Measurements from ENCODE around the gene UTF1.
A peak's percentile ranks its signal among the peaks of the same experiment; 100 is the strongest.

UTF1 gene

GRCh38 chr10:133271521-133272300 lies 41.7 kb downstream of the UTF1 start:
- no peak for TF ChIP-seq CTCF (IDR thresholded peaks at IDR 0.05; ENCODE audit: insufficient read depth, low read depth, low read length, missing control alignments)
- H3K4me3 ChIP-seq (ENCODE audit: low read depth, low read length), result no peak overlapping the region
- no peak for DNase-seq (ENCODE audit: low read depth)

- no peak for TF ChIP-seq CTCF (IDR thresholded peaks at IDR 0.05; ENCODE audit: insufficient read depth, low read depth, low read length, missing control alignments)
- H3K4me3 ChIP-seq (ENCODE audit: low read depth, low read length), result no peak overlapping the region
- no peak for DNase-seq (ENCODE audit: low read depth)
Observed at GRCh38 chr10:133272301-133272963, 42.4 kb downstream of the UTF1 start.

- H3K4me3 ChIP-seq (ENCODE audit: low read depth, low read length), result no peak overlapping the region
- no peak for DNase-seq (ENCODE audit: low read depth)
- TF ChIP-seq CTCF (IDR thresholded peaks at IDR 0.05; ENCODE audit: insufficient read depth, low read depth, low read length, missing control alignments), result no peak
Observed at GRCh38 chr10:133272964-133273420, 43.0 kb downstream of the UTF1 start.

GRCh38 chr10:133273534-133274143 lies 43.6 kb downstream of the UTF1 start:
- no peak for DNase-seq (ENCODE audit: low read depth)
- H3K4me3 ChIP-seq (ENCODE audit: low read depth, low read length), result no peak overlapping the region
- TF ChIP-seq CTCF (IDR thresholded peaks at IDR 0.05; ENCODE audit: insufficient read depth, low read depth, low read length, missing control alignments), result no peak

GRCh38 chr10:133274751-133275683 lies 45.0 kb downstream of the UTF1 start:
- no peak for TF ChIP-seq CTCF (IDR thresholded peaks at IDR 0.05; ENCODE audit: insufficient read depth, low read depth, low read length, missing control alignments)
- H3K4me3 ChIP-seq (ENCODE audit: low read depth, low read length), result peak overlapping the region; percentile 89
- peak; percentile 92 for DNase-seq (ENCODE audit: low read depth)

- peak; percentile 68 for DNase-seq (ENCODE audit: low read depth)
- H3K4me3 ChIP-seq (ENCODE audit: low read depth, low read length), result peak overlapping the region; percentile 89
- TF ChIP-seq CTCF (IDR thresholded peaks at IDR 0.05; ENCODE audit: insufficient read depth, low read depth, low read length, missing control alignments), result peak; percentile 58
Observed at GRCh38 chr10:133275684-133276092, 45.7 kb downstream of the UTF1 start.
